ENCODE results near the gene CHKA. TPM values are rescaled to one million over a fixed set of nuclear protein-coding genes. Genes with fewer than 3 reads are reported as not detected.

CHKA gene
- total and polyA plus RNA-seq, 9 of the 15 experiments (the other 6 are each of a cell fraction or from before 2014, with no cell fraction given) = 3.6 to 37.0 (median 30.2) TPM

- TF ChIP-seq, protein P1, sequence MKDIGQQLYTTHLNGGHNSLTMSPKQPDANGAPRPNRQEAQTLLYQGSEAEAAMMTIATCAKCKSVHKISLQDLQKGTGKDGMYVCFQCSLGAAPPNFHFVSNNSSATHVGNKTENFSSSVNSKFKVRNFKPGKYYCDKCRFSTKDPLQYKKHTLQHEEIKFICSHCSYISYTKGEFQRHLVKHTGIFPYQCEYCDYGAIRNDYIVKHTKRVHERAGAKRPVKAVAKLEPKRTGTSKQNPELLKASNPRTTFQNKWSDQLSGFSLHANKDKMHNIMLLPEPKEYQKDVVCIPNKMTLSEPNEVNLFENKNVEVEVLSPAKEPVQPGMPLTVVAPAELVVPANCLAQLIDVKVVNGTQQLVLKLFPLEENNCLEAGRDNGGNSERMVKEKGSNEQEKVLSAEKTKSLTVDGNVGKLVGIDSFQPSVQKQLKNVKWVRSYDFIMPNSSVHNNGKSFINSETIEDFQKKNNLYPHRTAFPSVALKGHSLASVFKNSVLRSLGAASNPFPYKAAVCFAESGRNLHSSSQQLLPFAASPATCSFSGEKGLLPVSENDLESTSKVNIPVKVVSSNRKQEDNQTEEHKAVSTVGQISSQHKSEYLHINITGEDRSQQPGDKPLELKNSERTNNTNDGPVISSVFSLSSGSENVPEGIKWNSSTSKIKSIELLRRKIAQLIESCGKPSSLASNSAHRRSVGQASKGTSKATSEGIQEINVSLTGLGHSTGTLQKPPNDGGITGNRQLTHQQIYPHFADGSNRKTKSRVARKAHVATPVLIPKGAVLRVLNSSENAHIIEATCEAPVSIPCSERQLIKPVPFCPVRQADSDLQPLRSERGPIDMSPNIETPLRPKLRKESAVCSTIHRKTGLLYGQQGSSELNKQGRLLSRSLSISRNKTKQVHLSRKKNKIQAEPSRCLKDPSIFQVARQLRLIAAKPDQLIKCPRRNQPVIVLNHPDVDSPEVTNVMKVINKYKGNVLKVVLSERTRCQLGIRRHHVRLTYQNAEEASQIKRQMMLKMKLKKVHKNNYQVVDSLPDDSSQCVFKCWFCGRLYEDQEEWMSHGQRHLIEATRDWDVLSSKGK (CRISPR knock-in tag; IDR thresholded peaks at IDR 0.05) = no peak
- TF ChIP-seq FOXA3 (CRISPR knock-in tag; conservative IDR thresholded peaks at IDR 0.05 in 1 of 2, IDR thresholded peaks at IDR 0.05 in 1 of 2) = 0 out of 4 replicates have a peak, but pooled peaks of 1 of the 2 experiments have one; percentile 34
- peak; percentile 71 for TF ChIP-seq ELF4 (CRISPR knock-in tag; IDR thresholded peaks at IDR 0.05)
- TF ChIP-seq MAZ (CRISPR knock-in tag; conservative IDR thresholded peaks at IDR 0.05 in 1 of 2, IDR thresholded peaks at IDR 0.05 in 1 of 2) = peak; percentile 63 to 89
- 0 out of 2 replicates have a peak, but pooled peaks have one; percentile 15 for TF ChIP-seq ZNF589 (CRISPR knock-in tag; IDR thresholded peaks at IDR 0.05; ENCODE audit: low read depth)
Observed at GRCh38 chr11:68038718-68039525, 82.3 kb downstream of the CHKA start, which contains the start of gene TCIRG1 (continued).
